ENCODE data around the gene RPTOR.

GRCh38 chr17:80791758-80792284, 247.2 kb downstream of the RPTOR start:
- no peak for TF ChIP-seq CTCF (IDR thresholded peaks at IDR 0.05)
- TF ChIP-seq POLR2AphosphoS5 (IDR thresholded peaks at IDR 0.05; ENCODE audit: low read depth, low read length), result peak; percentile 75
